Gastroesophageal sphincter (tissue), 3 donors: ENCODE measurements around the gene MDM1.

Source experiments
- CTCF ChIP-seq, 4 experiments: fragments of 200-600 bp in 2 of 4; fragments of 450-650 bp in 2 of 4; sonication (generic) in 1 of 4; IDR thresholded peaks; one replicate each; pipeline ENCODE4 v1.5.1; 2017 to 2019; ENCODE audit warnings: antibody characterized with exemption in 4 of 4, mild to moderate bottlenecking in 2 of 4, moderate library complexity in 2 of 4
- POLR2A ChIP-seq, 2 donors: fragments of 450-650 bp; IDR thresholded peaks; one replicate each; pipeline ENCODE4 v1.6.1; 2017; ENCODE audit warnings: antibody characterized with exemption in 2 of 2, mild to moderate bottlenecking in 2 of 2, moderate library complexity in 1 of 2

GRCh38 chr12:68264158-68264855 lies 67.9 kb downstream of the MDM1 start:
- TF ChIP-seq CTCF (IDR thresholded peaks at IDR 0.05) (no peak), POLR2A (IDR thresholded peaks at IDR 0.05) (no peak)
